Measurements from ENCODE around the gene FOXD4L5.
"Not testable (repeated sequence)": the region's sequence is repeated elsewhere in the genome, so short reads cannot be mapped to it uniquely, and the experiment has no call there.

FOXD4L5 gene

DNA sequence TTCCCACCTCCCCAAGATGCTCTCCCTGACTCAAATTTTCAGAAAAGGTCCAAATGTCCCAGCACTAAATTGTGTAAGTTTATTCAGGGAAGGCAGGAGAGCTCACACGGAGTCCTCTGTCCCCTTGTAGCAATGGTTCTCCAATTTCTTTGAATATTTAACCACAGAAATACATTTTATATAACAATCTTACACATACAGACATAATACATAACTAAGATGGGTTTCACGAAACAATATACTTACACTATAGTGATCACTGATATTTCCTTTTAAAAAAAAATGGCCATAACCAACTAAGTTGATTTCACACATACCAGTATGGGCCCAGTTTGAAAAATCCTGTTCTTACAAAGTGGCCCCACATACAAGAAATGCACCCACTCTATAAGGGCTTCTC, at the start of gene FOXD4L5:
Gene FOXD4L5, minus strand, starts transcription at position 101 of the 400 bp plus-strand sequence. CDS start 832 bp downstream, outside the sequence.
- DNase-seq (ENCODE audit: low read depth); in situ Hi-C loops (cut with HindIII; ENCODE audit: low sequenced_read_pairs); H3K4me3 ChIP-seq (ENCODE audit: low read depth, low read length): not testable (repeated sequence)

DNA sequence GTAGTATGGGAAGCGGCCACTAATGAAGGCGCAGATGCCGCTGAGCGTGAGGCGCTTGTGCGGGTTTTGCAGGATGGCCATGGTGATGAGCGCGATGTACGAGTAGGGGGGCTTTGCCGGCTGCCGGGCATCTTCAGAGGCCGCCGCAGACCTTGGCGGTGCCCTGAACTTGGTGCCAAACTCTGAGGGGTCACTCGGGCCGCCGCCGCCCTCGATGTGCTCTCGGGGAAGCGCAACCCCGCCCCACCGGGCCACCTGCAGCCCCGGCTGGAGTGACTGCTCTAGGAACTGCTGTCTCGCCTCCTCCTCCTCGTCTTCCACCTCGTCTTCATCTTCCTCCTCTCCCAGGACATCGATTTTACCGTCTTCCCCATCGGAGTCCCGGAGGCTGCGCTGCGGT, 1.1 kb downstream of the FOXD4L5 start:
- H3K4me3 ChIP-seq (ENCODE audit: low read depth, low read length); in situ Hi-C loops (cut with HindIII; ENCODE audit: low sequenced_read_pairs); DNase-seq (ENCODE audit: low read depth): not testable (repeated sequence)

DNA sequence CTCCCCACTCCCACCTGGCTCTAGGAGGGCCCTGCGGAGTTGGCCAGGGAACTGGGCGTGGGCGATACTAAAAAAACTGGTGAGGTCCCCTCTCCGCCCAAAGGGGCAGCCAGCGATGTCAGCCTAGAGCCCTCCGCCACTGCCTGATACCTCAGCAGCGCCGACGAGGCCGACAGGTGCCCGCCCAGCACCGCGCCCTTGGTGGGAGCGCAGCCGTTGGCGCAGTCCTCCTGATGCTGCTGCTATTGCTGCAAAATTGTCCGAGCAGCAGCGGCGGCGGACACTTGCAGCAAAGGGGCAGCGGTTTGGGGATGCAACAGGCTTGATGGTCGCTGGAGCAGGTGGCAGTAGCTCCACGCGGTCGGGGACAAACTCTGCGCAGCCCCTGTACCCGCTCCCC, 2.0 kb downstream of the FOXD4L5 start:
- H3K4me3 ChIP-seq (ENCODE audit: low read depth, low read length); DNase-seq (ENCODE audit: low read depth); in situ Hi-C loops (cut with HindIII; ENCODE audit: low sequenced_read_pairs): not testable (repeated sequence)

Measured in astrocyte of the cerebellum (primary cell).